M059J (cell line): ENCODE results near the gene FAM181B. TPM values are rescaled to one million over a fixed set of nuclear protein-coding genes. Genes with fewer than 3 reads are reported as not detected.

Experiments used
- DNase-seq: peaks from one replicate; pipeline ENCODE4 v3.0.0-alpha.2; 2012; ENCODE audit warnings: low read depth
- total RNA-seq: library from RNA; depleted of rRNA; stranded (reverse); fragments of >200 nt; shearing (Covaris generic); gene quantifications from 2 replicates; pipeline ENCODE4 v1.2.3, GENCODE V29; 2014; rRNA removed

The FAM181B gene
- total RNA-seq, 1 experiment from 2014 or later: 0.02 TPM

DNA sequence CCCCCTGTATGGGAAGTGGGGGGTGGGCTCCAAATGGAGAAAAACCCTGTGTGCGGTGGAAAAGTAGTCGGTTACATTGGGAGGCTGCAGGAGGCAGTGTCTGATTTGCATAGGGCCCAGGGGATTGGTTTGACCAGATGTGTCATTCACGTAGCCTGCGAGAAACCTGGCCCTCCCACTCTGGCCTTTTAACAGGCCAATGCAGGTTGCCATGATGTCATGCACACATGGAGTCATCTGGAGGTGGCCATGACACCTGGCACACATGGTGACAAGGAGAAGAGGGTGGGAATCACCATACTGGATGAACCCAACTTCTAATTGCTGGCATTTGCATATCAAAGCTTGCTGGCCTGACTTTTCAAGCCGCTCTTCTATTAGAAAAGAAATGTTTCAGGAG is 50.6 kb downstream of the FAM181B start:
- no peak for DNase-seq

- peak; percentile 70 for DNase-seq
Measured at GRCh38 chr11:82682003-82682751, 51.5 kb downstream of the FAM181B start.

- peak; percentile 72 for DNase-seq
Measured at GRCh38 chr11:82680252-82680651, 53.4 kb downstream of the FAM181B start.

Other genes with a start within 250 kb of the FAM181B start
- gene PRCP, start 166.6 kb upstream of the FAM181B start, total RNA-seq: 64.6 and 89.6 TPM in 2 replicates
- gene DDIAS, start 167.9 kb upstream of the FAM181B start, total RNA-seq: 18.8 and 22.9 TPM in 2 replicates